Panc1 (cell line): Measurements from ENCODE around the gene ZBTB22. TPM values are rescaled to one million over a fixed set of nuclear protein-coding genes. Genes with fewer than 3 reads are reported as not detected.

Source experiments
- ATAC-seq: fragments of 200-7000 bp; cut with Tn5 transposase; 2 replicates; pipeline ENCODE4 v1.9.1; 2020; ENCODE audit warnings: mild to moderate bottlenecking, moderate library complexity
- BruUV-seq: library from RNA; stranded (reverse); fragments of 400-500 nt; replicated peaks from 2 replicates; lab custom pipeline; 2021; lab: Mats Ljungman, UMichigan
- CTCF ChIA-PET: fragments of 300-600 bp; sonication (Branson Sonifier 250); formaldehyde crosslinking; loops from one replicate; lab custom pipeline; 2022; ENCODE audit warnings: antibody characterized with exemption; lab: Charles Lee
- POLR2A ChIA-PET: fragments of 300-600 bp; sonication (Branson Sonifier 250); formaldehyde crosslinking; loops from one replicate; lab custom pipeline; 2022; ENCODE audit warnings: antibody characterized with exemption; lab: Charles Lee
- DNase-seq: peaks from one replicate; pipeline ENCODE4 v3.0.0-alpha.2; 2010; ENCODE audit warnings: low read depth, low spot score
- H3K27ac ChIP-seq: 2 replicates; pipeline ENCODE4 v1.5.1; 2011; ENCODE audit warnings: mild to moderate bottlenecking, low read length, inconsistent platforms
- H3K27me3 ChIP-seq: fragments of 200-500 bp; sonication (Bioruptor generic); 2 replicates; pipeline ENCODE4 v1.6.0; 2014; ENCODE audit warnings: low read length, inconsistent platforms; ENCODE audit not compliant: control insufficient read depth, insufficient read depth
- H3K36me3 ChIP-seq: fragments of 200-500 bp; sonication (Bioruptor generic); 2 replicates; pipeline ENCODE4 v1.5.1; 2014; ENCODE audit warnings: inconsistent platforms, mild to moderate bottlenecking, low read length, moderate library complexity; ENCODE audit not compliant: control insufficient read depth, insufficient read depth
- H3K4me1 ChIP-seq: 2 replicates; pipeline ENCODE4 v1.5.1; 2011; ENCODE audit warnings: inconsistent platforms, mild to moderate bottlenecking, low read length, moderate library complexity; ENCODE audit not compliant: control insufficient read depth, insufficient read depth
- H3K4me3 ChIP-seq, 2 experiments: 2 replicates each; pipeline ENCODE4 v1.5.1; 2011 to 2012; ENCODE audit warnings: low read depth in 2 of 2, low read length in 2 of 2, mild to moderate bottlenecking in 2 of 2, inconsistent platforms in 1 of 2, moderate library complexity in 1 of 2
- H3K9me3 ChIP-seq: fragments of 200-500 bp; sonication (Bioruptor generic); 2 replicates; pipeline ENCODE4 v1.5.1; 2014; ENCODE audit warnings: low read depth, mild to moderate bottlenecking, inconsistent platforms, low read length, moderate library complexity; ENCODE audit not compliant: control insufficient read depth, insufficient read depth
- CTCF ChIP-seq: fragments of 450-650 bp; IDR thresholded peaks from 2 replicates; pipeline ENCODE4 v1.5.1; 2017; ENCODE audit warnings: mild to moderate bottlenecking
- POLR2AphosphoS5 ChIP-seq: IDR thresholded peaks from 2 replicates; pipeline ENCODE4 v1.6.1; 2012; ENCODE audit warnings: mild to moderate bottlenecking, low read depth, low read length, moderate library complexity
- REST ChIP-seq, 2 experiments: IDR thresholded peaks; 2 replicates each; pipeline ENCODE4 v1.6.1; 2011 to 2012; ENCODE audit warnings: low read depth in 2 of 2, control low read depth in 1 of 2, low read length in 1 of 2, mild to moderate bottlenecking in 1 of 2, moderate library complexity in 1 of 2; ENCODE audit not compliant: insufficient read depth in 1 of 2
- SIN3A ChIP-seq: IDR thresholded peaks from 2 replicates; pipeline ENCODE4 v1.6.1; 2012; ENCODE audit warnings: low read depth, mild to moderate bottlenecking, low read length, moderate library complexity, borderline replicate concordance; ENCODE audit not compliant: insufficient read depth
- TCF7L2 ChIP-seq: IDR thresholded peaks from 2 replicates; pipeline ENCODE4 v1.6.1; 2011; ENCODE audit warnings: mild to moderate bottlenecking, low read depth, low read length, inconsistent platforms
- in situ Hi-C: cut with HindIII; loops from 2 replicates; pipeline ENCODE4 v1.10.0; 2016; ENCODE audit warnings: low sequenced_read_pairs, low pct_unique_long_range_greater_than_20kb
- intact Hi-C: fragments of 100-400 bp; cut with micrococcal nuclease; formaldehyde crosslinking; loops from one replicate; pipeline ENCODE4 v1.10.0; 2022; ENCODE audit not compliant: unreplicated experiment
- total RNA-seq: library from RNA; stranded (reverse); gene quantifications from one replicate; pipeline ENCODE4 v1.2.1, GENCODE V29; 2021; ENCODE audit not compliant: unreplicated experiment

ZBTB22 gene
- total RNA-seq, 1 experiment from 2014 or later = 16.0 TPM

DNA sequence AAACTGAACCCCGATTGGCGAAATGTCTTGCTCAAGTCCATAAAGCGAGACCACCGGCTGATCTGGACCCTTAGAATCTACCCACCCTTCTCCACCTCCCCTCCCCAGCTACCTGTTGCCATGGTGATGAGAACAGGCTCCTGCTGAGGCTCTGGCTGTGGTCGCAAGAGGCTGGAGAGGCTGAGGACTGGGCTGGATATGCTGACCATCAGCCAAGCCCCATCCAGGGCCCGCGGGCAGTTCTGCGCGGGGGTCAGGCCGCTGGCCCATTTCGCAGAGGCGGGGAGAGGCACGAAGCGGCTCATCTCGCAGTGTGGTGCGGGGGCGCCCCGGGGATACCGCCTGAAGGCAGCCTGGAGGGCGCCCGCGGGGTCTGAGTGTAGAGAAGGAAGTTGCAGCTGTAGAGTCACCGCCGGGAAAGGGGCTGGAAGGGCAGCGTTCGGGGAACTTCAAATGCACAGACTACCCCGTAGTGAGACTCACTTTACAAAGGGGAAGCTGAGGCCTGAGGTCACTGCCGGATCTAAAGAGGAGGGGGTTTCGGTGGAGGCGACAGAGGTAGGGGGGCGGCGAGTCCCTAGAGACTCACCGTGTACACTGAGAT is 4.3 kb downstream of the ZBTB22 start:
- H3K9me3 ChIP-seq = no peaks in the 10 kb centered on the region
- H3K27ac ChIP-seq = peak overlapping the region; percentile 99
- ChIA-PET CTCF (no interaction called here), POLR2A (interaction anchor here (0.6 to 1.1 kb wide), 2 partner anchors 37 to 1343 kb away, joined by 5 to 10 read pairs; no protein-coding TSS in a partner anchor)
- ATAC-seq = no peak
- no peak for DNase-seq
- intact Hi-C loops (no loop called here), in situ Hi-C loops (no loop called here)
- peak overlapping the region; percentile 91 to 92 for H3K4me3 ChIP-seq
- no peaks in the 10 kb centered on the region for H3K27me3 ChIP-seq
- H3K4me1 ChIP-seq = peaks cover 26% of the 10 kb centered on the region
- no peaks in the 10 kb centered on the region; the same call in none of the 2 replicates for H3K36me3 ChIP-seq
- TF ChIP-seq CTCF (no peak), SIN3A (no peak), TCF7L2 (no peak), REST (IDR thresholded peaks at IDR 0.05; ENCODE audit: insufficient read depth in 1 of 2, low read depth in 2 of 2, low read length in 1 of 2) (no peak), POLR2AphosphoS5 (no peak; the same call in 1 of the 2 replicates)
- BruUV-seq = no TSS peak

DNA sequence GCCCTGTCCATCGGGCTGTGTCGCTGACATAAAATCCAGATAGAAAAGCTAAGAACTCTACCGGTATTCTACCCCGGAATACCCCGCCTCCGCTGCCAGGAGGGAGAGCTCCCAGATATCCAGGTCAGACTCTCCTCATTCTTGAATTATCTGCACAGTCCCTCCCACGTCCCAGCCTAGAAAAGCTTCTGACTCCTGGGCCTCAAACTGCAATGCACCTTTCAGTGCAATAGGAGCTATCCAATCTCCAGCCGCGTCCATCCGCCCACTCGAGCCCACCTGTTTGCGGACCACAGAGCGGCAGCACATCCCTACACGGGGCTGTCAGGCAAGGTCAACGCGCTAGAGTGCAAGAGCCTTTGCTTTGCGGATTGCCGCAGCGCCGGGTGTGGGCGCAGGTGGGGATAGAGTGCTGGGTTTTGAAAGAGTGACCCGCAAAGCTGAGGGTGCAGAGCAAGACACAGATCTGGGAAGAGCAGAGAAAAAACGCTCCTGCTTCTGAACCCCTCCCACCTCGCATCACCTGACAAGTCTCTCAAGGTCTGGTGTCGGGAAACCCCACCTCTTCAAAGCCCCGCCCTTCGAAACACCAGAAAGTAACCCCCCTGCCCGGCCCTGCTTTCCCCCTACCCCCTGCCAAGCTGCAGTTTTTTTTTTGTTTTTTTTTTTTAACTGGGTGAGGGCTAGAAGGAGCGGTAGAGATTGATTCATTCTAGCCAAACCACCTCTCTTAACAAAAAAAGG is 5.0 kb downstream of the ZBTB22 start:
- BruUV-seq = no TSS peak
- TF ChIP-seq POLR2AphosphoS5 (no peak; the same call in 1 of the 2 replicates), REST (IDR thresholded peaks at IDR 0.05; ENCODE audit: insufficient read depth in 1 of 2, low read depth in 2 of 2, low read length in 1 of 2) (no peak), SIN3A (no peak), CTCF (no peak), TCF7L2 (no peak)
- H3K27ac ChIP-seq = peak overlapping the region; percentile 99
- POLR2A ChIA-PET = interaction anchor here (0.6 to 1.1 kb wide), 3 partner anchors 15 to 1342 kb away, joined by 5 to 10 read pairs (median 5); no protein-coding TSS in a partner anchor
- H3K36me3 ChIP-seq = no peaks in the 10 kb centered on the region; the same call in none of the 2 replicates
- no peaks in the 10 kb centered on the region for H3K27me3 ChIP-seq
- in situ Hi-C loops (no loop called here), intact Hi-C loops (no loop called here)
- no peaks in the 10 kb centered on the region for H3K9me3 ChIP-seq
- ATAC-seq (peak; percentile 46), DNase-seq (no peak)
- H3K4me1 ChIP-seq = peaks cover 26% of the 10 kb centered on the region
- peak overlapping the region; percentile 91 to 92 for H3K4me3 ChIP-seq
- CTCF ChIA-PET = interaction anchor here (0.7 to 1.1 kb wide), 2 partner anchors 62 to 78 kb away, joined by 3 read pairs; no protein-coding TSS in a partner anchor
